Fibroblast of lung (primary cell): ENCODE results near the gene SEMA4G.

Experiments
- CTCF ChIP-seq, 2 donors: IDR thresholded peaks in 1 of 2; conservative IDR thresholded peaks in 1 of 2; 1 replicate in 1 of 2; 2 replicates in 1 of 2; pipeline ENCODE4 v1.5.1; 2011 to 2012; ENCODE audit warnings: low read length in 2 of 2, control low read depth in 1 of 2, inconsistent platforms in 1 of 2, low read depth in 1 of 2, mild to moderate bottlenecking in 1 of 2
- EZH2 ChIP-seq: IDR thresholded peaks from 2 replicates; pipeline ENCODE4 v1.5.1; 2012; ENCODE audit warnings: low read length, control low read depth, mild to moderate bottlenecking; ENCODE audit errors: missing control alignments

GRCh38 chr10:100945754-100946153, 23.6 kb upstream of the SEMA4G start:
- TF ChIP-seq CTCF (conservative IDR thresholded peaks at IDR 0.05 in 1 of 2, IDR thresholded peaks at IDR 0.05 in 1 of 2; ENCODE audit: low read depth in 1 of 2, low read length in 2 of 2) (no peak), EZH2 (no peak)
